BLaER1 (cell line): Measurements from ENCODE around the gene NCKAP5L.
"Not testable (repeated sequence)": the region's sequence is repeated elsewhere in the genome, so short reads cannot be mapped to it uniquely, and the experiment has no call there.

Experiments used
- H3K27ac ChIP-seq: shearing (Covaris generic); formaldehyde crosslinking; 2 replicates; pipeline ENCODE4 v1.8.1; 2022
- H3K27me3 ChIP-seq: shearing (Covaris generic); formaldehyde crosslinking; 2 replicates; pipeline ENCODE4 v1.8.1; 2022
- H3K36me3 ChIP-seq: shearing (Covaris generic); formaldehyde crosslinking; 2 replicates; pipeline ENCODE4 v1.8.1; 2022
- H3K4me1 ChIP-seq: shearing (Covaris generic); formaldehyde crosslinking; 2 replicates; pipeline ENCODE4 v1.8.1; 2022
- H3K4me2 ChIP-seq: shearing (Covaris generic); formaldehyde crosslinking; 2 replicates; pipeline ENCODE4 v1.8.1; 2022
- H3K4me3 ChIP-seq: shearing (Covaris generic); formaldehyde crosslinking; 2 replicates; pipeline ENCODE4 v1.8.1; 2022
- H3K9ac ChIP-seq: shearing (Covaris generic); formaldehyde crosslinking; 2 replicates; pipeline ENCODE4 v1.8.1; 2022
- H3K9me3 ChIP-seq: shearing (Covaris generic); formaldehyde crosslinking; 2 replicates; pipeline ENCODE4 v1.8.1; 2022
- H4K20me1 ChIP-seq: shearing (Covaris generic); formaldehyde crosslinking; 2 replicates; pipeline ENCODE4 v1.8.1; 2022
- Cebpa-rat ChIP-seq: shearing (Covaris generic); IDR thresholded peaks from 2 replicates; pipeline ENCODE4 v1.8.1; 2022

The NCKAP5L gene

DNA sequence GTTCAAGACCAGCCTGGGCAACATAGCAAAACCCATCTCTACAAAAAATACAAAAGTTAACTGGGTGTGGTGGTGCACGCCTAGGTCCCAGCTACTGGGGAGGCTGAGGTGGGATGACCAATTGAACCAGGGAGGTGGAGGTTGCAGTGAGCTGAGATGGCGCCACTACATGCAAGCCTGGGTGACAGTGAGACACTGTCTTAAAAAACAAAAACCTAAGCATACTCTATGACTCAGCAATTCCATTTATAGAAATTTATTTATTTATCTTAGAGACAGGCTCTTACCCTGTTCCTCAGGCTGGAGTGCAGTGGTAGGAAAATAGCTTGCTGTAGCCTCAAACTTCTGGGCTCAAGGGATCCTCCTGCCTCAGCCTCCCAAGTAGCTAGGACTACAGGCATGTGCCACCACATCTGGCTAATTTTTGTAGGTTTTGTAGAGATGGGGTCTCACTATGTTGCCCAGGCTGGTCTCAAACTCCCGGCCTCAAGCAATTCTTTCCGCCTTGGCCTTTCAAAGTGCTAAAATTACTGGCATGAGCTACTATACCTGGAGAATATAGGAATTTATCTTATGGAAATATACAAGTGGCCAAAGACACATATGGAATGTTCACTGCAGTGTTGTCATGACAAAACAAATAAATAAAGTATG, 43.3 kb downstream of the NCKAP5L start:
- Histone ChIP-seq H4K20me1 (no peaks in the 10 kb centered on the region), H3K27ac (no peak overlapping the region), H3K9me3 (peaks cover 5% of the 10 kb centered on the region; the same call in 1 of the 2 replicates), H3K4me3 (no peak overlapping the region), H3K4me2 (no peak overlapping the region), H3K36me3 (peaks cover 7% of the 10 kb centered on the region), H3K4me1 (peaks cover 11% of the 10 kb centered on the region), H3K9ac (no peak overlapping the region), H3K27me3 (no peaks in the 10 kb centered on the region)
- no peak for TF ChIP-seq Cebpa-rat

- Histone ChIP-seq H3K27me3 (no peaks in the 10 kb centered on the region), H3K4me1 (peaks cover 3% of the 10 kb centered on the region), H3K9me3 (peaks cover 5% of the 10 kb centered on the region; the same call in 1 of the 2 replicates), H3K9ac (no peak overlapping the region), H3K4me2 (no peak overlapping the region), H3K4me3 (no peak overlapping the region), H3K27ac (no peak overlapping the region), H4K20me1 (no peaks in the 10 kb centered on the region), H3K36me3 (peaks cover 7% of the 10 kb centered on the region)
- no peak for TF ChIP-seq Cebpa-rat
These were observed 44.1 kb downstream of the NCKAP5L start for GRCh38 chr12:49783917-49784676.

DNA sequence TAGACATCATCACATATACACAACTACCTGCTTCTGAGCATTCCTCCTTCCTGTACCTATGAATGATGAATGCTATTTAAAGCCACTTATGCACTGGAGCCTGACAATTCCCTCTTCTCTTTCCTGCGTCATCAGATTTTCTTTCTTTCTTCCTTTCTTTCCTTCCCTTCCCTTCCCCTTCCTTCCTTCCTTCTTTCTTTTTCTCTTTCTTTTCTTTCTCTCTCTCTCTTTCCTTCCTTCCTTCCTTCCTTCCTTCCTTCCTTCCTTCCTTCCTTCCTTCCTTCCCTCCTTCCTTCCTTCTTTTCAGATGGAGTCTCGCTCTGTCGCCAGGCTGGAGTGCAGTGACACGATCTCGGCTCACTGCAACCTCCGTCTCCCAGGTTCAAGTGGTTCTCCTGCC, 47.3 kb downstream of the NCKAP5L start:
- H3K27ac ChIP-seq, H3K4me3 ChIP-seq, H3K27me3 ChIP-seq, H3K9me3 ChIP-seq, H3K9ac ChIP-seq, H3K36me3 ChIP-seq, H4K20me1 ChIP-seq, H3K4me2 ChIP-seq: not testable (repeated sequence)
- H3K4me1 ChIP-seq, result peaks cover 11% of the 10 kb centered on the region

DNA sequence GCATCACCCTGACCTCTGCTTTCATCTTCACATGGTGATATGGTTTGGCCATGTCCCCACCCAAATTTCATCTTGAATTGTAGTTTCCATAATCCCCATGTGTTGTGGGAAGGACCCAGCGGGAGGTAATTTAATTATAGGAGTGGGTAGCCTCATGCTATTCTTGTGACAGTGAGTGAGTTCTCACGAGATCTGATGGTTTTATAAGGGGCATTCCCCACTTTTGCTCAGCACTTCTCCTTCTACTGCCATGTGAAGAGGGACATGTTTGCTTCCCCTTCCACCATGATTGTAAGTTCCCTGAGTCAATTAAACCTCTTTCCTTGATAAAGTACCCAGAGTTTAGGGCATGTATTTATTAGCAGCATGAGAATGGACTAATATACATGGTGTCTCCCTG, 48.6 kb downstream of the NCKAP5L start:
- Histone ChIP-seq H4K20me1 (no peaks in the 10 kb centered on the region), H3K4me2 (no peak overlapping the region), H3K4me1 (peaks cover 11% of the 10 kb centered on the region), H3K4me3 (no peak overlapping the region), H3K9me3 (no peaks in the 10 kb centered on the region), H3K27ac (no peak overlapping the region), H3K27me3 (no peaks in the 10 kb centered on the region), H3K36me3 (no peaks in the 10 kb centered on the region), H3K9ac (no peak overlapping the region)
- no peak for TF ChIP-seq Cebpa-rat

DNA sequence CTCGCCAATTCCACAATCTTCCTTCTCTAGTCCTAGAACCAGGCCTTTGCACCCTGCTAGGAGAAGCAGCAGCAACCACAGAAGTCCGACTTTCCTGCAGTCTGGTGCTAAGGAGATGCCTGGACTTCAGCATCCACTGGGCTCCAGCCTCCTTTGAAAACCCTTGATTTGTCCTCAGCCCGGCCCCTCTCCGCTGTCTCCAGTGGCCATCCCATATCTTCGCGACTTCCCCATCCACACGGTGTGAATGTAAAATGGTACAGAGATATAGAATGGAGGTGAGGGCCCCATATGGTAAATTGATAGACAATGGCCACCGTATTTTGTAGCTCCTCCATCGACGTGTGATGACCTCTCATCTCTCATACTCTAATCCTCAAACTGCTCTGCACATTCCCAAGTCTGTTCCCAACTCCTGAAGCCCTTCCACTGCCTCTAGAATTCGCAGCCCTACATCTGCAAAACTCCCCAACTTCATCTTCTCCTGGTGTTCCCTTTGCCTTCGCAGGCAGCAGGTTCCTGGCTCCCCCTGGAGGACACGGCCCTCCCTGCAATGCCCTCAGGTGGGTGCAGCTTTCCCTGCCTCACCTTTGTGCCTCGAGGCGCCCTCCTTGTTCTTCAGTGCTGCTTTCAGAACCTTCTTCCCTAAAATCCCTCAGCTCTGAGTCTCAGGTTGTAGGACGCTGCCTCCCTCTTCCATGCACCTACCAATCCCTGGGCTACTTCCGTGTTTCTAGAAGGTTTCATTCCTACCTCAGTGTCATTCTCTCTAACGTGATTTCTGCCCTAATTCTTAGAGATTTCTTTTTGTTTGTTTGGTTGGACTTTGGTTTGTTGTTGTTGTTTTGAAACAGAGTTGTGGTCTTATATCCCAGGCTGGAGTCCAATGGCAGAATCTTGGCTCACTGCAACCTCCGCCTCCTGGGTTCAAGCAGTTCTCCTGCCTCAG, 50.1 kb downstream of the NCKAP5L start:
- H3K36me3 ChIP-seq, result no peaks in the 10 kb centered on the region
- H3K4me3 ChIP-seq, result no peak overlapping the region
- no peaks in the 10 kb centered on the region for H3K27me3 ChIP-seq
- no peak overlapping the region for H3K27ac ChIP-seq
- H3K9ac ChIP-seq, result no peak overlapping the region
- no peak overlapping the region for H3K4me2 ChIP-seq
- H3K4me1 ChIP-seq, result peaks cover 11% of the 10 kb centered on the region
- no peaks in the 10 kb centered on the region for H3K9me3 ChIP-seq
- H4K20me1 ChIP-seq, result no peaks in the 10 kb centered on the region
- TF ChIP-seq Cebpa-rat, result no peak

- Histone ChIP-seq H3K4me1 (peaks cover 11% of the 10 kb centered on the region), H3K9me3 (no peaks in the 10 kb centered on the region), H3K4me3 (no peak overlapping the region), H3K36me3 (no peaks in the 10 kb centered on the region), H3K27ac (no peak overlapping the region), H3K27me3 (no peaks in the 10 kb centered on the region), H3K9ac (no peak overlapping the region), H3K4me2 (no peak overlapping the region), H4K20me1 (no peaks in the 10 kb centered on the region)
- no peak for TF ChIP-seq Cebpa-rat
These were observed 50.9 kb downstream of the NCKAP5L start for GRCh38 chr12:49777341-49777740.

DNA sequence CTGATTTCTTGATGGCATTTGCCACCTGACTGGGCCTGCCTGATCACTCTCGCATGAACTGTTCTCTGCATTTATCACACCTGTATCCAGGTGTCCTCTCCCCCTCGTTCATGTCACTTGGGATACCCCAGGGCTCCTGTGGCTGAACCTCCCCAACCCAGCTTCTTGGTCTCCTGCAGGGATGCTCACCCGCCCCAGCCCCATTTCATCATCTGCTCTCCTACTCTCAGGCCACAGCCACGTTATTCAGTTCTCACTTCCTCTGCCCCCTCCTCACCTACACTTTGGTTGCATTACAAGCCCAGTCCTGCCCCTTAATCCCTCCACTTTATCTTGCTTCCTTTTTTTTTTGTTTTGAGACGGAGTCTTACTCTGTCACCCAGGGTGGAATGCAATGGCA, 51.4 kb downstream of the NCKAP5L start:
- no peak overlapping the region for H3K4me3 ChIP-seq
- no peak overlapping the region for H3K9ac ChIP-seq
- 0 out of 2 replicates have a peak overlapping the region, but pooled peaks have one; percentile 15 for H3K4me2 ChIP-seq
- no peaks in the 10 kb centered on the region for H3K27me3 ChIP-seq
- no peaks in the 10 kb centered on the region for H3K36me3 ChIP-seq
- TF ChIP-seq Cebpa-rat, result no peak
- no peak overlapping the region for H3K27ac ChIP-seq
- peaks cover 11% of the 10 kb centered on the region for H3K4me1 ChIP-seq
- no peaks in the 10 kb centered on the region for H3K9me3 ChIP-seq
- no peaks in the 10 kb centered on the region for H4K20me1 ChIP-seq

DNA sequence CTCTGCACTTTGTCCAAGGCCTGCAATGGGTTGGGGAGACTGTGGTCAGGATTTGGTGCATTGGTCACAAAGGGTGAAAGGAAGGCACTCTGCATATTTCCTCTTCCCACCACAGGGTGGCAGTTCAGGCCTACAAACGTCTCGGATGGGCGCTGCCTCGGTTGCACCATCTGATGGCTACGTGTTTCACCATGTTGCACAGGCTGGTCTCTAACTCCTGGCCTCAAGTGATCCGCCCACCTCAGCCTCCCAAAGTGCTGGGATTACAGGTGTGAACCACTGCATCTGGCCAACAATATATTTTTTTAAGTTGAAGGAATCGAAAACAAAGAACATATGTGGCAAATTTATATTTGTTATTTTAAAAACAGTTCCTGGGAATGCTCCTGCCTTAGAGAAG, 51.8 kb downstream of the NCKAP5L start:
- no peak overlapping the region for H3K4me3 ChIP-seq
- H3K9ac ChIP-seq, result no peak overlapping the region
- H3K36me3 ChIP-seq, result no peaks in the 10 kb centered on the region
- no peaks in the 10 kb centered on the region for H4K20me1 ChIP-seq
- peaks cover 11% of the 10 kb centered on the region for H3K4me1 ChIP-seq
- H3K27me3 ChIP-seq, result no peaks in the 10 kb centered on the region
- no peak overlapping the region for H3K27ac ChIP-seq
- TF ChIP-seq Cebpa-rat, result 0 out of 2 replicates have a peak, but pooled peaks have one; percentile 23
- 0 out of 2 replicates have a peak overlapping the region, but pooled peaks have one; percentile 15 for H3K4me2 ChIP-seq
- no peaks in the 10 kb centered on the region for H3K9me3 ChIP-seq

DNA sequence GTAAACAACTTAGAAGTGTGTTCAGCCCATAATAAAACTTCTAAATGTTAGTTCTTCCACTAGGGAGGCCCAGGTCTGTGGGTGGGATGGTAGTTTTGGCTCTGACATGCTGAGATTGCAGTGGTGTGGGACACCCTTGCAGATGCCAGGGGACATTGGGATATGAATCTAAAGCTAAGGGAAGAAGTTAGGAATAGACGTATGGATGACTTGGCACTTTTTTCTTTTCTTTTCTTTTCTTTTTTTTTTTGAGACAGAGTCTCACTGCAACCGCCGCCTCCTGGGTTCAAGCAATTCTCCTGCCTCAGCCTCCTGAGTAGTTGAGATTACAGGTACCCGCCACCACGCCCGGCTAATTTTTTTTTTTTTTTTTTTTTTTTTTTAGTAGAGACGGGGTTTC, 55.1 kb downstream of the NCKAP5L start:
- H3K27me3 ChIP-seq, H3K9me3 ChIP-seq, H4K20me1 ChIP-seq, H3K27ac ChIP-seq, H3K9ac ChIP-seq, H3K4me2 ChIP-seq, H3K36me3 ChIP-seq, H3K4me3 ChIP-seq: not testable (repeated sequence)
- H3K4me1 ChIP-seq, result peaks cover 19% of the 10 kb centered on the region
